NCI-H146 treated with DMSO at 0.1 percent for 48 hours (cell line): Measurements from ENCODE around the gene RESP18.

Experiments
- DNase-seq: peaks from one replicate; lab custom pipeline; 2025; ENCODE audit not compliant: unreplicated experiment; lab: John Stamatoyannopoulos, UW

RESP18 gene

DNA sequence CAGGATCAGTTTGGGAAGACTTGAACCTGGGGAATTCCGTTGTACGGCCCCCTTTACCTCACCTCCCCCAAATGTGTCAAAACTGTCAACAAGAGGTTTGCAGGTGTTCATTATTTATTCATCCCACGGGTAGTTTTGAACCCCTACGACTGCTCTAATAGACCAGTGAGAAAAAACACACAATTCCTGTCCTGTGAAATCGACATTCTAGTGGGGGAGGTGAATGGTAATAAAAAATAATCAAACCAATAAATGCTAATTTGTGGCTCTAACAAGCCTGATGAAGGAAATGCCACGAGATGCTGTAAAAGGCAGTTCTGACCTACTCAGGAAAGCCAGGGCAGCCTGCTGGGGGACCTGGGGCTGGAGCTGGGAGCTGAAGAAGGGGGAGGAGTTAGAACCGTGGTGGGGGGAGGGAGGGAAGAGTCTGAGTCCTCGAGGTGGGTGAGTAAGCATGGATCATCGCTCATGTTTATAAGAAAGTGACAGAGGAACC lies 53.8 kb downstream of the RESP18 start:
- no peak for DNase-seq

DNA sequence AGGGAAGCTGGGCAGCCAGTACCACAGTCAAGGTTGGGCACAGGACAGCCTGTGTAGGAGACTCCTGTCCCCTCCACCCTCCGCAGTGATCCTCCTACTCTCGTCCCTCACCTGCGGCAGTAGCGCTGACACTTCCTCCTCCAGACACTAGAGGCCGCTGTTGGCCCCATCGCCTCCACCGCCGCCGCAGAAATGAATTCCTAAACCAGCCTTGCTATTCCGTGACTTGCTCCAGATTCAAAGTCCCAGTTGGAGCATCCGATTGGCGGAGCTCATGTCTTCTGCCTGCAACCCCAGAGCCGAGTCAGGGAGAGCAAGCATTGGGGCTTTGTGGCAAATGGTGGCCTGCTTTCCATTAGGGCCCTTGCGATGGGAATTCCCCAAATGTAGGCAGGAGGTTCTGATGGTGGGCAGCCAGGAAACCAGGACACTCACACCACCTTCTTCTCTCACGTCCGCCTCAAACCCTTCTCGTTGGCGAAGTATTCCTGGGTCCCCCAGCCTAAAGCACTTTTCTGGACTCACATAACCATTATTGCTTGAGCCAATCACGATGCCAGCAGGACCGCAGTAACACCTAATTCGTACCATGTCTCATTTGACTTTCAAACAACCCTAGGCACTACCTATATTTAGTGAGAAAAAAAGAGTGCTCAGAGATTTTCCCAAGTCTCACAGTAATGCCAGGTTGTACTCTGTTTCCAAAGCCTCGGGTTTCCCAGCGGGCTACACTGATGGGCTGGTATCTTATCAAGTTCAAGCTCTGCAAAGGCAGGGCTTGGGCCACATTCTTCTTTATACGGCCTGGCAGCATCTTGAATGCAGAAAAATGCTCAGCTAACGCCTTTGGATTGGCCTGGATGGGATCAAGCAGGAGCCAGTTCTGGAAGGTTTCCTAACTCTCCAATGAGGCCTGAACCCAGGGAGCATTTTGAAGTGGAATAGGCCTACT lies 54.6 kb downstream of the RESP18 start:
- DNase-seq = peak; percentile 53
